ENCODE results near the gene DDIAS. TPM values are rescaled to one million over a fixed set of nuclear protein-coding genes. Genes with fewer than 3 reads are reported as not detected.

DDIAS gene
- total RNA-seq, 1 donor from 2014 or later: 0.58 TPM

- H3K4me3 ChIP-seq: no peak overlapping the region
- intact Hi-C loops (cut with micrococcal nuclease): no loop called here
- no peaks in the 10 kb centered on the region for H3K27me3 ChIP-seq (ENCODE audit: low read depth)
- TF ChIP-seq, protein P1, sequence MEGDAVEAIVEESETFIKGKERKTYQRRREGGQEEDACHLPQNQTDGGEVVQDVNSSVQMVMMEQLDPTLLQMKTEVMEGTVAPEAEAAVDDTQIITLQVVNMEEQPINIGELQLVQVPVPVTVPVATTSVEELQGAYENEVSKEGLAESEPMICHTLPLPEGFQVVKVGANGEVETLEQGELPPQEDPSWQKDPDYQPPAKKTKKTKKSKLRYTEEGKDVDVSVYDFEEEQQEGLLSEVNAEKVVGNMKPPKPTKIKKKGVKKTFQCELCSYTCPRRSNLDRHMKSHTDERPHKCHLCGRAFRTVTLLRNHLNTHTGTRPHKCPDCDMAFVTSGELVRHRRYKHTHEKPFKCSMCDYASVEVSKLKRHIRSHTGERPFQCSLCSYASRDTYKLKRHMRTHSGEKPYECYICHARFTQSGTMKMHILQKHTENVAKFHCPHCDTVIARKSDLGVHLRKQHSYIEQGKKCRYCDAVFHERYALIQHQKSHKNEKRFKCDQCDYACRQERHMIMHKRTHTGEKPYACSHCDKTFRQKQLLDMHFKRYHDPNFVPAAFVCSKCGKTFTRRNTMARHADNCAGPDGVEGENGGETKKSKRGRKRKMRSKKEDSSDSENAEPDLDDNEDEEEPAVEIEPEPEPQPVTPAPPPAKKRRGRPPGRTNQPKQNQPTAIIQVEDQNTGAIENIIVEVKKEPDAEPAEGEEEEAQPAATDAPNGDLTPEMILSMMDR (IDR thresholded peaks at IDR 0.05; ENCODE audit: borderline replicate concordance): no peak
- no peak overlapping the region for H3K27ac ChIP-seq (replicated peaks)
- no peaks in the 10 kb centered on the region for H3K4me1 ChIP-seq
- no peak for DNase-seq
- no peaks in the 10 kb centered on the region for H3K9me3 ChIP-seq (replicated peaks)
- H3K36me3 ChIP-seq: no peaks in the 10 kb centered on the region
These were observed 70.6 kb downstream of the DDIAS start for GRCh38 chr11:82972103-82972502.

DNA sequence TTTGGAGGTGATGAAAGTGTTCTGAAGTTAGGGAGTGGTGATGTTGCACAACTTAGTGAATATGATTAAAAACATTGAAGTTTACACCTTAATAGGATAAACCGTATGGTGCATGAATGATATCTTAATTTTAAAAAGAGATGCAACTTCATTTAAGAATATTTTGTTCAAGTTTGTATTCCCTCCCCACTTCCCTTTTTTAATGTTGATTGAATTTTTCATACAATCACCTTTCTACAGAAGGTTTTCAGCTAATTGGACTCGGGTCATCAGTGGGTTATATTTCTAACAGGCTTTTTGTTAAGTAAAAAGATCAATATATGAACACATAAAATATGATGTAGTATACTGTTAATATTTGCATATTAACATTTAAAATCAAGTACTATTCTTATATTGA is 72.6 kb downstream of the DDIAS start:
- no peak overlapping the region for H3K4me3 ChIP-seq
- DNase-seq: no peak
- no peaks in the 10 kb centered on the region for H3K4me1 ChIP-seq
- intact Hi-C loops (cut with micrococcal nuclease): no loop called here
- H3K9me3 ChIP-seq (replicated peaks): no peaks in the 10 kb centered on the region
- H3K27me3 ChIP-seq (ENCODE audit: low read depth): no peaks in the 10 kb centered on the region
- no peak overlapping the region for H3K27ac ChIP-seq (replicated peaks)
- TF ChIP-seq, protein P1 (IDR thresholded peaks at IDR 0.05; ENCODE audit: borderline replicate concordance): no peak
- H3K36me3 ChIP-seq: no peaks in the 10 kb centered on the region

GRCh38 chr11:82974851-82975250 is 73.3 kb downstream of the DDIAS start:
- DNase-seq: no peak
- no peaks in the 10 kb centered on the region for H3K36me3 ChIP-seq
- H3K4me1 ChIP-seq: peaks cover 3% of the 10 kb centered on the region
- no peaks in the 10 kb centered on the region for H3K27me3 ChIP-seq (ENCODE audit: low read depth)
- TF ChIP-seq, protein P1 (IDR thresholded peaks at IDR 0.05; ENCODE audit: borderline replicate concordance): no peak
- no peak overlapping the region for H3K4me3 ChIP-seq
- intact Hi-C loops (cut with micrococcal nuclease): no loop called here
- no peak overlapping the region for H3K27ac ChIP-seq (replicated peaks)
- no peaks in the 10 kb centered on the region for H3K9me3 ChIP-seq (replicated peaks)

DNA sequence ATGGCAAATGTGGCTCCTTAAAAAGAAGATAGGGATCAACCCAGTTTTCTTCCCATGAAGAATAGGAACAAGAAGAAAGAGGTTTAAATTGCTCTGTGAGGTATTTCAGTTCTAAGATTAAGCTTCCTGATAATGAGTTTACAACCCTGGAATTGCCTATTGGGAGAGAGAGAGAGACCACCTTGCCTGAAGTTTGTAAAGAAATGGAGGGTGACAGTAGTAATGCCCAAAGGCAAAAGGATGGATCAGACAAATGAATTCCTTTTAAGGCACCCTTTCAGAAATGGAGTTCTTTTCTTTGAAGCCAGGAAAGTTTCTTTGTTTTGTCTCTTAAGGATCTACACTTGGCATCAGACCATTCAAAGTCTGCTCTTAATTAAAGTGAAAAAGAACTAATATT is 74.3 kb downstream of the DDIAS start:
- no peak for DNase-seq
- Histone ChIP-seq H3K27me3 (ENCODE audit: low read depth) (no peaks in the 10 kb centered on the region), H3K4me3 (no peak overlapping the region), H3K4me1 (peaks cover 11% of the 10 kb centered on the region), H3K36me3 (peaks cover 2% of the 10 kb centered on the region), H3K27ac (replicated peaks) (no peak overlapping the region), H3K9me3 (replicated peaks) (no peaks in the 10 kb centered on the region)
- TF ChIP-seq, protein P1 (IDR thresholded peaks at IDR 0.05; ENCODE audit: borderline replicate concordance): no peak
- intact Hi-C loops (cut with micrococcal nuclease): no loop called here

DNA sequence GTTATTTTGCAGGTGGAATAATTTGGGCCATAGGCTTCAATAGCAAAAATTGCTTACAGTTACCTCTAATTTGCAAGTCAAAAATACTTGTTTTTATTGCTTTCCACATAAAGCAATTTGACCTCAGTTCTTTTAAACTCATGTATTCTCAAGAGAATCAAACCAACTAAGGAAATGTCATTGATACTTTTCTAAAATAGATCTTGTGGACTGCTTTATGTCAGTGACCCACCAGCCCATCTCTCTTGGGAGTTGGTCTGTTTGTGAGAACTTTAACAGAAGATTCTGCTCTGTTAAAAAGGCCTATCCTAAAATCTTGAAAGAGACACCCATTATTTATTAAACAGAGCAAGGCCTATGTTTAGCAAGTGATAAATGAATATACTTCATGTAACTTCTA is 75.2 kb downstream of the DDIAS start:
- intact Hi-C loops (cut with micrococcal nuclease): no loop called here
- Histone ChIP-seq H3K9me3 (replicated peaks) (no peaks in the 10 kb centered on the region), H3K4me3 (no peak overlapping the region), H3K4me1 (peaks cover 11% of the 10 kb centered on the region), H3K36me3 (peaks cover 11% of the 10 kb centered on the region), H3K27ac (replicated peaks) (peak overlapping the region; percentile 13), H3K27me3 (ENCODE audit: low read depth) (no peaks in the 10 kb centered on the region)
- TF ChIP-seq, protein P1 (IDR thresholded peaks at IDR 0.05; ENCODE audit: borderline replicate concordance): no peak
- DNase-seq: no peak

Measured in left ventricle myocardium inferior (tissue), 1 donor.